Activated CD4-positive, alpha-beta memory T cell treated with anti-CD3 and anti-CD28 coated beads for 36 hours (primary cell): ENCODE measurements around the gene RBX1. TPM values are rescaled to one million over a fixed set of nuclear protein-coding genes. Genes with fewer than 3 reads are reported as not detected.

Source experiments
- CTCF ChIA-PET: fragments of 350-600 bp; sonication (Branson Sonifier 250); formaldehyde crosslinking; loops from one replicate; lab custom pipeline; 2021; ENCODE audit warnings: antibody characterized with exemption, inconsistent platforms; lab: Charles Lee
- POLR2A ChIA-PET: fragments of 350-600 bp; sonication (Branson Sonifier 250); formaldehyde crosslinking; loops from one replicate; lab custom pipeline; 2021; ENCODE audit warnings: antibody characterized with exemption; lab: Charles Lee
- DNase-seq: peaks from one replicate; pipeline ENCODE4 v3.0.0-alpha.2; 2020
- H3K27ac Mint-ChIP-seq: one replicate; pipeline ENCODE4 v1.8.0; 2021; ENCODE audit warnings: mixed read lengths
- H3K27me3 Mint-ChIP-seq: one replicate; pipeline ENCODE4 v1.8.0; 2021; ENCODE audit warnings: mixed read lengths
- H3K36me3 Mint-ChIP-seq: one replicate; pipeline ENCODE4 v1.8.0; 2021; ENCODE audit warnings: mixed read lengths
- H3K4me1 Mint-ChIP-seq: one replicate; pipeline ENCODE4 v1.8.0; 2021; ENCODE audit warnings: low read depth, mixed read lengths
- H3K4me3 Mint-ChIP-seq: one replicate; pipeline ENCODE4 v1.8.0; 2021; ENCODE audit warnings: mild to moderate bottlenecking, mixed read lengths
- H3K9me3 Mint-ChIP-seq: one replicate; pipeline ENCODE4 v1.8.0; 2021; ENCODE audit warnings: mixed read lengths
- intact Hi-C: fragments of 100-400 bp; cut with micrococcal nuclease; formaldehyde crosslinking; loops from one replicate; pipeline ENCODE4 v1.15.1; 2023
- total RNA-seq, 2 experiments: library from RNA; stranded (reverse); gene quantifications; one replicate each; pipeline ENCODE4 v1.2.3, GENCODE V29; 2021

The RBX1 gene
- total RNA-seq, 2 experiments from 2014 or later: 96.9 to 99.4 TPM

GRCh38 chr22:40951795-40952605 lies 822 bp downstream of the RBX1 start:
- peaks cover 30% of the 10 kb centered on the region for H3K4me1 Mint-ChIP-seq
- ChIA-PET CTCF (interaction anchor here (0.5 to 2.5 kb wide), 5 partner anchors 30 to 286 kb away, joined by 4 to 22 read pairs (median 8); partner anchors contain the start of gene EP300), POLR2A (interaction anchor here (0.6 to 4.5 kb wide), 21 partner anchors 9 to 1432 kb away, joined by 3 to 47 read pairs (median 4); partner anchors contain the start of genes ATF4, EP300, PHF5A and RANGAP1)
- peaks cover 22% of the 10 kb centered on the region for H3K36me3 Mint-ChIP-seq
- H3K27me3 Mint-ChIP-seq: no peaks in the 10 kb centered on the region
- peak overlapping the region; percentile 99 for H3K4me3 Mint-ChIP-seq
- no peaks in the 10 kb centered on the region for H3K9me3 Mint-ChIP-seq
- DNase-seq: no peak
- intact Hi-C loops: loop anchor here (1.0 to 5.0 kb wide), 7 partner anchors 70 to 494 kb away; partner anchors contain the start of genes SLC25A17, ST13, TEF and TOB2
- peak overlapping the region; percentile 99 for H3K27ac Mint-ChIP-seq

- H3K9me3 Mint-ChIP-seq: no peaks in the 10 kb centered on the region
- ChIA-PET CTCF (interaction anchor here (2.5 kb wide), 1 partner anchor 284 kb away, joined by 8 read pairs; no protein-coding TSS in a partner anchor), POLR2A (interaction anchor here (3.3 to 4.5 kb wide), 2 partner anchors 69 to 138 kb away, joined by 23 to 47 read pairs; partner anchors contain the start of gene EP300)
- DNase-seq: no peak
- peak overlapping the region; percentile 26 for H3K27ac Mint-ChIP-seq
- peaks cover 36% of the 10 kb centered on the region for H3K4me1 Mint-ChIP-seq
- H3K4me3 Mint-ChIP-seq: peak overlapping the region; percentile 4
- H3K27me3 Mint-ChIP-seq: no peaks in the 10 kb centered on the region
- H3K36me3 Mint-ChIP-seq: peaks cover 29% of the 10 kb centered on the region
- intact Hi-C loops: loop anchor here (5.0 kb wide), 2 partner anchors 96 to 244 kb away; partner anchors contain the start of genes ST13 and XPNPEP3
Observed at GRCh38 chr22:40953471-40953870, 2.3 kb downstream of the RBX1 start.

GRCh38 chr22:40954113-40954512 lies 2.9 kb downstream of the RBX1 start:
- Mint-ChIP-seq H3K4me3 (no peak overlapping the region), H3K36me3 (peaks cover 30% of the 10 kb centered on the region), H3K9me3 (no peaks in the 10 kb centered on the region), H3K27me3 (no peaks in the 10 kb centered on the region), H3K4me1 (peaks cover 38% of the 10 kb centered on the region), H3K27ac (peak overlapping the region; percentile 26)
- DNase-seq: no peak
- CTCF ChIA-PET: no interaction called here
- POLR2A ChIA-PET: interaction anchor here (4.5 kb wide), 1 partner anchor 137 kb away, joined by 47 read pairs; the partner anchor contains the start of gene EP300
- intact Hi-C loops: loop anchor here (5.0 kb wide), 2 partner anchors 97 to 243 kb away; partner anchors contain the start of genes ST13 and XPNPEP3

DNA sequence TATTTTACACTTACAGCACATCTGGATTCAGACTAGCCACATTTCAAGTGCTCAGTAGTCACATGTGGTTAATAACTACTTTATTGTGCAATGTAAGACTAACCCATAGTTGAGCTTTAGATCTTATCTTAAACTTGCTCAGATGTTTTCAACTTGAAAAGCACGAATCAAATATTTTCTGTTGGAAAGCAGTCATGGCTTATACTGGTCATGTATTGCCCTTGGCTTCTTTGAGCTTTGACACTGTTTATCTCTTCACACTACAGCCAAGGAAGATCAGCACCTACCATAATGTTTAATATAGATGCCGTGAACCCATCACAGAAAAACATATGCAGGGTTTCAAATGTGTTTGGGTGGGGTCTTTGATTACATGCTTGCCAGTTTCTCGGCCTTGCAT lies 4.4 kb downstream of the RBX1 start:
- Mint-ChIP-seq H3K27ac (no peak overlapping the region), H3K9me3 (no peaks in the 10 kb centered on the region), H3K27me3 (no peaks in the 10 kb centered on the region), H3K4me3 (no peak overlapping the region), H3K4me1 (peaks cover 36% of the 10 kb centered on the region), H3K36me3 (peaks cover 33% of the 10 kb centered on the region)
- intact Hi-C loops: no loop called here
- POLR2A ChIA-PET: no interaction called here
- DNase-seq: no peak
- CTCF ChIA-PET: no interaction called here

GRCh38 chr22:40957601-40958000 lies 6.4 kb downstream of the RBX1 start:
- ChIA-PET POLR2A (interaction anchor here (1.3 kb wide), 1 partner anchor 9 kb away, joined by 3 read pairs; no protein-coding TSS in a partner anchor), CTCF (interaction anchor here (1.0 kb wide), 1 partner anchor 35 kb away, joined by 3 read pairs; no protein-coding TSS in a partner anchor)

DNA sequence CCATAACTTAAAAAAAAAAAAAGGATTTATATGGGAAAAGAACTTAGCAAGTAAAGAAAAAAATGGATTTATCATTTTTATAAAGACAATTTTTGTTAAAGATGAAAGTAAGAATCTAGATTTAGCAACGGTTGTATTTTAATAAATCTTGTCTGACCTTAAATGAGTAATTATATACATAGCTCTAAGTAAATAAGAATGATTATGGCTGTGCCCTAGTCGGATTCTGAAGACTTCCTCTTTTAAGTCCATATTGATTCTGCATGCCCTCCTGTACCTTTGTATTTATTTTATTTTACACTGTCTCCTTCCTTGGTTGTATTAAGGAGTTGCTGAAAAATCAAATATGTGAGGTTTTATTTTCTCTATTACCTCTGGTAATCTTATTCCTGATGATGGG lies 7.1 kb downstream of the RBX1 start:
- Mint-ChIP-seq H3K4me1 (peaks cover 26% of the 10 kb centered on the region), H3K27me3 (no peaks in the 10 kb centered on the region), H3K27ac (no peak overlapping the region), H3K9me3 (no peaks in the 10 kb centered on the region), H3K4me3 (no peak overlapping the region), H3K36me3 (peaks cover 31% of the 10 kb centered on the region)
- intact Hi-C loops: no loop called here
- CTCF ChIA-PET: interaction anchor here (1.0 kb wide), 1 partner anchor 36 kb away, joined by 3 read pairs; no protein-coding TSS in a partner anchor
- POLR2A ChIA-PET: interaction anchor here (1.3 kb wide), 1 partner anchor 9 kb away, joined by 3 read pairs; no protein-coding TSS in a partner anchor
- DNase-seq: no peak

More at GRCh38 chr22:40957601-40958000, 6.4 kb downstream of the RBX1 start:
- Mint-ChIP-seq H3K4me1 (peaks cover 33% of the 10 kb centered on the region), H3K36me3 (peaks cover 30% of the 10 kb centered on the region), H3K4me3 (no peak overlapping the region), H3K27ac (no peak overlapping the region), H3K27me3 (no peaks in the 10 kb centered on the region), H3K9me3 (no peaks in the 10 kb centered on the region)
- no peak for DNase-seq
- intact Hi-C loops: no loop called here

DNA sequence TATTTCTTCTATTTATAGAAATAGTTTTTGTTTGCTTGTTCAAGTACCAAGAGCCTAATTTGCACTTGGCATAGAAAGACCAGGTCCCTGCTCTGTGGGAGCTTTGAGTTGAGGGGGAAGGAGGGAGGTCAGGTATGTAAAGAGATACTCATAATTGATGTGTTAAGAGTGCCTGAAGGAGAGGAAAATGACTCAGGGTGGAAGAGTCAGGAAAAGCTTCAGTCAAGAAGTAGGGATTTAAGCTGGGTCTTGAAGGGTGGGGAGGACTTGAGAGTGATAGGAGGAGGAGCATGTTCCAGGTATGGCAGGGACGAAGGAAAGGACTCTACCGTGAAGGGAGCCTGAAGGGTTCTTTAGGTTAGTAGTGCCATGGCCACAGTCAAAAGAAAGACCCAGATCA lies 9.0 kb downstream of the RBX1 start:
- Mint-ChIP-seq H3K36me3 (peaks cover 27% of the 10 kb centered on the region), H3K4me1 (peaks cover 11% of the 10 kb centered on the region), H3K4me3 (no peak overlapping the region), H3K27me3 (no peaks in the 10 kb centered on the region), H3K9me3 (no peaks in the 10 kb centered on the region), H3K27ac (no peak overlapping the region)
- ChIA-PET CTCF (interaction anchor here (0.6 to 1.7 kb wide), 3 partner anchors 10 to 278 kb away, joined by 3 to 5 read pairs (median 4); no protein-coding TSS in a partner anchor), POLR2A (interaction anchor here (1.1 to 1.8 kb wide), 2 partner anchors 8 to 61 kb away, joined by 3 to 6 read pairs; no protein-coding TSS in a partner anchor)
- intact Hi-C loops: no loop called here
- DNase-seq: no peak

- Mint-ChIP-seq H3K4me1 (peaks cover 2% of the 10 kb centered on the region), H3K27ac (no peak overlapping the region), H3K36me3 (peaks cover 34% of the 10 kb centered on the region), H3K4me3 (no peak overlapping the region), H3K27me3 (no peaks in the 10 kb centered on the region), H3K9me3 (no peaks in the 10 kb centered on the region)
- ChIA-PET CTCF (no interaction called here), POLR2A (interaction anchor here (1.3 to 2.2 kb wide), 3 partner anchors 8 to 15 kb away, joined by 3 to 7 read pairs (median 5); partner anchors contain the start of gene RBX1)
- DNase-seq: no peak
- intact Hi-C loops: no loop called here
Observed at GRCh38 chr22:40965936-40966725, 15.0 kb downstream of the RBX1 start.

DNA sequence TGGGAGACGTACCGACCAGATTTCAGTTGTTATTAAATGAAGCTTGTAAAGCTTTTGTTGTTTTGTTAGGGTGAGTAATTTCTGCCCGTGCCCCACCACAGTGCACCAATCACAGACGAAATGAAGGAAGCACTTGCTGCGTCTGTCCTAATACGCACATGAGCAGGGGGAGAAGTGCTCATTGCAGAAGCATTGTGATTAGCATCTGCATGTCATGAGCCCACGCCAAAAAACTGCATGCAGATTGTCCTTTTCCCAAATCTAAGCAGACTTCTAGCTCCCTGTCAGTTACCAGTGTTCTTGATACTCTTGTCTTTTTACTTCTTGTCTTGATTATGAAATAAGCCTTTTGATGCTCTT lies 15.5 kb downstream of the RBX1 start:
- H3K27ac Mint-ChIP-seq: no peak overlapping the region
- H3K36me3 Mint-ChIP-seq: peaks cover 34% of the 10 kb centered on the region
- H3K4me1 Mint-ChIP-seq: peaks cover 2% of the 10 kb centered on the region
- no peak overlapping the region for H3K4me3 Mint-ChIP-seq
- intact Hi-C loops: no loop called here
- ChIA-PET CTCF (no interaction called here), POLR2A (interaction anchor here (1.3 to 2.2 kb wide), 3 partner anchors 9 to 16 kb away, joined by 3 to 7 read pairs (median 5); partner anchors contain the start of gene RBX1)
- H3K9me3 Mint-ChIP-seq: no peaks in the 10 kb centered on the region
- H3K27me3 Mint-ChIP-seq: no peaks in the 10 kb centered on the region
- DNase-seq: no peak

DNA sequence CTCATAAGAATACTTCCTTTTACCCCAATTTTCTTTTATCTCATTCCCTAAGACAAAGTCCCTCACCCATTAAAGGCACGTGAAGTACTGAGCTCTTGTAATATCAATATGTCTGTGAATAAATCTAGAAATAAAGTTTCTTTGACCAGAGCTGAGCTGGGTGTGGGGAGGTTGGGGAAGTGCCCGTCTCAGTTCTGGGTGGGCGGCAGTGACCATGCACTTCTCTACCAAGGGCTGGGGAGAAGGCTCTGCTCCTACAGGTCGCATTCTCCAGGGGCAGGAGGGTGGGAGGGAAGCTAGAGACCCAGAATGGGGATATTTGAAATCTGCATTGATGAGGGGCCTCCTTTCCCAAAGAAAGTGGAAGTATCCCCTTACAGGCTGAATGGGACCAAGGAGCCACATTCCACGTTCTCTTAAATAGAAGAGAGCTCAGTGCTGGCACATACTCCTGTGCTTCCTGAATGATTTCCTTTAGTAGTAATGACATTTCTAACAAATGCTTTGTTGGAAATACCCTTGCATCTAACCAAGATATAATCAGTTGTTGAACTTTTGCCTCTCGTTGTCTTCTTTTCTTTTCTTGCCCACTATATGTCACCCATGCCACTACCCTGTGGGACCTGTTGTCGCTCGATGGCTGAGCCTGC lies 16.1 kb downstream of the RBX1 start:
- H3K27ac Mint-ChIP-seq: no peak overlapping the region
- peaks cover 39% of the 10 kb centered on the region for H3K36me3 Mint-ChIP-seq
- no peaks in the 10 kb centered on the region for H3K27me3 Mint-ChIP-seq
- no peak for DNase-seq
- H3K4me1 Mint-ChIP-seq: peaks cover 2% of the 10 kb centered on the region
- CTCF ChIA-PET: no interaction called here
- no peak overlapping the region for H3K4me3 Mint-ChIP-seq
- intact Hi-C loops: no loop called here
- no peaks in the 10 kb centered on the region for H3K9me3 Mint-ChIP-seq
- POLR2A ChIA-PET: interaction anchor here (0.6 to 2.2 kb wide), 4 partner anchors 9 to 163 kb away, joined by 3 to 7 read pairs (median 4); partner anchors contain the start of gene RBX1

- Mint-ChIP-seq H3K4me3 (no peak overlapping the region), H3K27ac (peak overlapping the region; percentile 7), H3K9me3 (no peaks in the 10 kb centered on the region), H3K27me3 (no peaks in the 10 kb centered on the region), H3K36me3 (peaks cover 18% of the 10 kb centered on the region), H3K4me1 (no peaks in the 10 kb centered on the region)
- DNase-seq: no peak
- ChIA-PET CTCF (interaction anchor here (2.0 kb wide), 1 partner anchor 50 kb away, joined by 7 read pairs; no protein-coding TSS in a partner anchor), POLR2A (interaction anchor here (0.6 to 1.9 kb wide), 3 partner anchors 9 to 50 kb away, joined by 3 to 5 read pairs (median 4); partner anchors contain the start of gene RBX1)
- intact Hi-C loops: no loop called here
Observed at GRCh38 chr22:40972587-40972986, 21.4 kb downstream of the RBX1 start.
